ENCODE data around the gene TARP.
"Not testable (repeated sequence)": the region's sequence is repeated elsewhere in the genome, so short reads cannot be mapped to it uniquely, and the experiment has no call there.

TARP gene

DNA sequence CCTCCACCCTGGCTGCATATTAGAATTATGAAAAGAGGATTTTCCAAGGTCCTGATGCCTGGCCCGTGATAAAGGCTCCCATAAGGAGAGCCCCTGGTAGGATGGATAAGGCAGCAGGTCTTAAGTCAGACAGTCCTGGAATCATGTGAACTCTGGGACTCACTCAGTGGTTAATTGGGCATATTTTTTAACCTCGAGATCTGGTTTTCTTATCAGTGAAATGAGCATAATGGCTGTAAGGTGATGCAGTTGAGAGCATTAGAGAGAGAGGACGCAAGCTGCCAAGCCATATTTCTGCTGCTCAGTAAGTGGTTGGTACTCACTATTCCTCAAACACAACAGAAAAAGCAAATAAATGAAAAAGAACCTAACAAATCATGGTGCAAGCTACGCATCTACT lies 37.8 kb downstream of the TARP start:
- no peak for DNase-seq (ENCODE audit: low spot score)

GRCh38 chr7:38234759-38235158 lies 38.7 kb downstream of the TARP start:
- not testable (repeated sequence) for DNase-seq (ENCODE audit: low spot score)

More for the DNA sequence above, 37.8 kb downstream of the TARP start:
- TF ChIP-seq CTCF (IDR thresholded peaks at IDR 0.05; ENCODE audit: extremely low read depth, missing control alignments), result no peak

- peak; percentile 56 for DNase-seq (ENCODE audit: low spot score)
- no peak for TF ChIP-seq CTCF (IDR thresholded peaks at IDR 0.05; ENCODE audit: extremely low read depth, missing control alignments)
Measured at GRCh38 chr7:38232502-38233366, 40.7 kb downstream of the TARP start.

GRCh38 chr7:38229884-38230642 lies 43.4 kb downstream of the TARP start:
- DNase-seq (ENCODE audit: low spot score), result no peak

GRCh38 chr7:38229386-38229785 lies 44.0 kb downstream of the TARP start:
- no peak for TF ChIP-seq CTCF (IDR thresholded peaks at IDR 0.05; ENCODE audit: extremely low read depth, missing control alignments)

More at GRCh38 chr7:38229884-38230642, 43.4 kb downstream of the TARP start:
- TF ChIP-seq CTCF (IDR thresholded peaks at IDR 0.05; ENCODE audit: extremely low read depth, missing control alignments), result no peak

DNA sequence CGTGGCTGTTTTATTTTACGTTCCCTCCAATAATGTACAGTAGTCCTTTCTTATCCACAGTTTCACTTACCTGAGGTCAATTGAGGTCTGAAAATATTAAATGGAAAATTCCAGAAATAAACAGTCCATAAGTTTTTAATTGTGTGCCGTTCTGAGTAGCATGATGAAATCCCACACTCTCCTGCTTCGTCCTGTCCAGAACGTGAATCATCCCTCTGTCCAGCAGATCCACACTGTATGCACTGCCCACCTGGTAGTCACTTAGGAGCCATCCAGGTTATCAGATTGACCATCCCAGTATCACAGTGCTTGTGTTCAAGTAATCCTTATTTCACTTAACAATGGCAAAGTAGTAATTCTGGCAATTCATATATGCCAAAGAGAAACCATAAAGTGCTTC lies 49.0 kb downstream of the TARP start:
- DNase-seq (ENCODE audit: low spot score), result no peak
- no peak for TF ChIP-seq CTCF (IDR thresholded peaks at IDR 0.05; ENCODE audit: extremely low read depth, missing control alignments)

More at GRCh38 chr7:38229386-38229785, 44.0 kb downstream of the TARP start:
- no peak for DNase-seq (ENCODE audit: low spot score)

DNA sequence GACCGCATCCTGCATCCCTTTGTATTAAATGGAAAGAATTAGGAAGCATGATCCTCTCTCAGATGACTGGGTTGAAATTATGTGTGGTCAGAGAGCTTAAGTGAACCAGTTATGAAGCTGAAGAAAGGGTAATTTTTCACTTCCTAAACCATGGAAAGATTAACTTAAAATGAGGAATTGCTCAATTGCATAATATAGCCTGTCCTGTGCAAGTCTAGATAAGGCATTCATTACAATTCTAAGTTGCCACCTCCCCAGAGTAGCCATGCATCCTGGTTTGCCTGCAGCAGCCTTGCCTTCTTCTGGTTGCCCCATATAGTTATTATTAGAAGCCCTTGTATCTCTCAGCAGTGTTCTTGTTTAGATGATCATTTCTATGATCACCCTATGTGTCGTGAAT lies 50.1 kb downstream of the TARP start:
- no peak for DNase-seq (ENCODE audit: low spot score)

More for the DNA sequence above, 50.1 kb downstream of the TARP start:
- TF ChIP-seq CTCF (IDR thresholded peaks at IDR 0.05; ENCODE audit: extremely low read depth, missing control alignments), result no peak
